SU-DHL-6 (cell line): ENCODE measurements around the gene AFF3.

Experiments
- H2AFZ ChIP-seq: fragments of 200-600 bp; sonication (generic); 2 replicates; pipeline ENCODE4 v1.6.1; 2014; ENCODE audit warnings: low read depth, mild to moderate bottlenecking, moderate library complexity, mixed read lengths, antibody characterized with exemption, low read length; ENCODE audit not compliant: severe bottlenecking
- H3F3A ChIP-seq: fragments of 200-600 bp; shearing (Covaris generic); 2 replicates; pipeline ENCODE4 v1.6.0; 2016; ENCODE audit warnings: antibody characterized with exemption, mild to moderate bottlenecking; ENCODE audit not compliant: insufficient read depth
- H3K27ac ChIP-seq: fragments of 200-600 bp; sonication (generic); 2 replicates; pipeline ENCODE4 v1.5.1; 2016; ENCODE audit warnings: low read depth, mild to moderate bottlenecking, low read length, moderate library complexity, mixed read lengths
- H3K27me3 ChIP-seq: fragments of 200-600 bp; sonication (generic), shearing (Covaris generic); 2 replicates; pipeline ENCODE4 v1.6.0; 2014; ENCODE audit warnings: mild to moderate bottlenecking, low read length
- H3K36me3 ChIP-seq: fragments of 200-600 bp; sonication (generic); 2 replicates; pipeline ENCODE4 v1.6.1; 2014; ENCODE audit warnings: mild to moderate bottlenecking, low read length, mixed read lengths
- H3K4me2 ChIP-seq: fragments of 300-600, 200-600 bp; shearing (Covaris generic), sonication (generic); 2 replicates; pipeline ENCODE4 v1.6.0; 2014; ENCODE audit warnings: low read length, low read depth, mild to moderate bottlenecking; ENCODE audit not compliant: poor library complexity, severe bottlenecking
- H3K4me3 ChIP-seq: fragments of 200-600 bp; sonication (generic); 2 replicates; pipeline ENCODE4 v1.5.1; 2014; ENCODE audit warnings: antibody characterized with exemption, low read length, mild to moderate bottlenecking, mixed read lengths; ENCODE audit not compliant: insufficient read depth, poor library complexity, severe bottlenecking
- H3K79me2 ChIP-seq: fragments of 200-600 bp; sonication (generic); 2 replicates; pipeline ENCODE4 v1.6.1; 2014; ENCODE audit warnings: mild to moderate bottlenecking, low read length, moderate library complexity; ENCODE audit not compliant: insufficient read depth
- H3K9ac ChIP-seq: fragments of 200-600 bp; sonication (generic); 2 replicates; pipeline ENCODE4 v1.7.0; 2014; ENCODE audit warnings: mild to moderate bottlenecking, low read length
- H3K9me2 ChIP-seq: fragments of 200-600 bp; sonication (generic); replicated peaks from 2 replicates; pipeline ENCODE4 v1.6.1; 2014; ENCODE audit warnings: low read length; ENCODE audit not compliant: insufficient read depth
- H3K9me3 ChIP-seq: fragments of 200-600 bp; sonication (generic); 2 replicates; pipeline ENCODE4 v1.6.1; 2014; ENCODE audit warnings: low read length, mixed read lengths; ENCODE audit not compliant: insufficient read depth
- H4K20me1 ChIP-seq: fragments of 200-600 bp; sonication (generic); 2 replicates; pipeline ENCODE4 v1.6.1; 2014; ENCODE audit warnings: low read depth, mild to moderate bottlenecking, antibody characterized with exemption, low read length, moderate library complexity, mixed read lengths
- CTCF ChIP-seq: fragments of 200-600 bp; sonication (generic); IDR thresholded peaks from one replicate; pipeline ENCODE4 v1.5.1; 2017; ENCODE audit warnings: antibody characterized with exemption, mild to moderate bottlenecking, low read length, moderate library complexity; ENCODE audit not compliant: insufficient read depth, poor library complexity, severe bottlenecking
- EZH2phosphoT487 ChIP-seq: fragments of 200-600 bp; sonication (generic), shearing (Covaris generic); conservative IDR thresholded peaks from 2 replicates; pipeline ENCODE4 v1.6.1; 2018; ENCODE audit warnings: mild to moderate bottlenecking, antibody characterized with exemption, low read length, moderate library complexity, mixed read lengths

Gene AFF3

GRCh38 chr2:99624677-99625076, 517.7 kb downstream of the AFF3 start:
- TF ChIP-seq EZH2phosphoT487 (no peak), CTCF (no peak)
- Histone ChIP-seq H2AFZ (no peak overlapping the region), H3F3A (no peaks in the 10 kb centered on the region)

DNA sequence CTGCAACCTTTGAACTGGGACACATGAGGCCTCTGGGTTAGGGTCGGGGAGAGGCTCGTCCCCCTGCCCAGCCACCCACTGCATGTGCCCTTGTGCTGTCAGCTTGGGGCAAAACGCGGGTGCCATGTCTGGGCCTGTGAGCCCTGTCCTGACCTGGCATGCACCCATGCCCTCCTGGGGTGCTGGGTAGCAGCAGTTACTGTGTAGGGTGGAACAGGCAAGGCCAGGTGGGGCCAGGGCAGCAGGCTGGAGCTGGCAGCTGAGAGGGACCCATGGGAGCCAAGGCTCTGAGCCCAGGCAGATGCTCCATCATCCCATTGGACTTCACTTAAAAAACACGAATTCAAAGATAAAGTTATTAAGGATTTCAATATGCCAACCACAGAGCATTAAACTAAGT, 518.8 kb downstream of the AFF3 start:
- Histone ChIP-seq H3F3A (no peaks in the 10 kb centered on the region), H3K36me3 (no peaks in the 10 kb centered on the region), H3K9ac (no peak overlapping the region), H3K4me3 (no peak overlapping the region), H3K27me3 (no peaks in the 10 kb centered on the region), H4K20me1 (no peaks in the 10 kb centered on the region), H2AFZ (no peak overlapping the region), H3K9me3 (no peaks in the 10 kb centered on the region), H3K9me2 (no peaks in the 10 kb centered on the region), H3K27ac (no peak overlapping the region), H3K79me2 (no peaks in the 10 kb centered on the region), H3K4me2 (no peak overlapping the region)
- TF ChIP-seq EZH2phosphoT487 = no peak
- no peak for TF ChIP-seq CTCF

More at GRCh38 chr2:99624677-99625076, 517.7 kb downstream of the AFF3 start:
- Histone ChIP-seq H3K36me3 (no peaks in the 10 kb centered on the region), H3K9me2 (no peaks in the 10 kb centered on the region), H3K27ac (no peak overlapping the region), H3K4me2 (no peak overlapping the region), H3K27me3 (no peaks in the 10 kb centered on the region), H3K4me3 (no peak overlapping the region), H3K9ac (no peak overlapping the region), H3K79me2 (no peaks in the 10 kb centered on the region), H3K9me3 (no peaks in the 10 kb centered on the region), H4K20me1 (no peaks in the 10 kb centered on the region)

DNA sequence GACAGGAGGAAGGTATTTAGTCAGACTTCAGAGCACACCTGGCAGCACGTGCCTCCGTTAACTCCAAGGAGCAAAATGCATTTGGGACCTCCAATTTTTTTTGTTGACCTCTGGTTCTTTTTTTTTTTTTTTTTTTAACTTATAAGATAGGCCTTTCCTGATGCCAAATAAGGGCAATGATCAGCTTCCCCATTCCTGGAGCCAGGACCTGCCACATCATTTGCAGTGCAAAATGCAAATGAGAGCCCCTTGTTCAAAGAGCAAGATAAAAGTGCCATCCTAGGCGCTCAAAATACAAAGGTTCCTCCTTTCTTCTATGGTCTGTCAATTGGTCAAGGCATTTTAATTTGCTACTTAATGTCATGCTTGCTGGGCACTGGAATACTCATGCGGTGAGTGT, 519.4 kb downstream of the AFF3 start:
- Histone ChIP-seq H3K4me3 (no peak overlapping the region), H4K20me1 (no peaks in the 10 kb centered on the region), H3F3A (no peaks in the 10 kb centered on the region), H3K27ac (no peak overlapping the region), H3K9ac (no peak overlapping the region), H3K36me3 (no peaks in the 10 kb centered on the region), H3K79me2 (no peaks in the 10 kb centered on the region), H3K27me3 (no peaks in the 10 kb centered on the region), H2AFZ (no peak overlapping the region), H3K9me3 (no peaks in the 10 kb centered on the region), H3K9me2 (no peaks in the 10 kb centered on the region), H3K4me2 (no peak overlapping the region)
- TF ChIP-seq EZH2phosphoT487 (no peak), CTCF (no peak)

DNA sequence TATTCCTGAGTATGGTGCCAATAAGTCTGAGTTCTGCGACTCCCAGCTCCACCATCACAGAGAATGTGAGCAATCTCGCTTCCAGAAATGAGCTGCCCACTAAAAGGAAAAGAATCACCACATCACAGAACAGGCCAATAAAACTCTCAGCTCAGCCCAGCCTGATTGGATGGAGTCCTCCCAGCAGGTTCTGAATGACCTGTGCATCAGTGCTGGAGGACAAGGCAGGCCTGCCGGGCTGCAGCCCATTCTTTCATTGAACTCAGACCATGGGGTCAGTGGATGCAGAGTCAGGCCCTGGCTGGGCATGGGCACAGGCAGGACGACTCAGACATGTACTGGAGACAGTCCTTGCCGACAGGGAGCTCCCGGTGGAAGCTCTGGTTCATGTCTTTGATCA, 519.9 kb downstream of the AFF3 start:
- Histone ChIP-seq H4K20me1 (no peaks in the 10 kb centered on the region), H3K9me2 (no peaks in the 10 kb centered on the region), H3K36me3 (no peaks in the 10 kb centered on the region), H3K9me3 (no peaks in the 10 kb centered on the region), H3F3A (no peaks in the 10 kb centered on the region), H3K79me2 (no peaks in the 10 kb centered on the region), H3K27me3 (no peaks in the 10 kb centered on the region), H3K4me2 (no peak overlapping the region), H3K9ac (no peak overlapping the region), H2AFZ (no peak overlapping the region), H3K27ac (no peak overlapping the region), H3K4me3 (no peak overlapping the region)
- TF ChIP-seq CTCF (no peak), EZH2phosphoT487 (no peak)
